ENCODE measurements around the gene CDCP2.
"Not testable (repeated sequence)": the region's sequence is repeated elsewhere in the genome, so short reads cannot be mapped to it uniquely, and the experiment has no call there.

The CDCP2 gene

DNA sequence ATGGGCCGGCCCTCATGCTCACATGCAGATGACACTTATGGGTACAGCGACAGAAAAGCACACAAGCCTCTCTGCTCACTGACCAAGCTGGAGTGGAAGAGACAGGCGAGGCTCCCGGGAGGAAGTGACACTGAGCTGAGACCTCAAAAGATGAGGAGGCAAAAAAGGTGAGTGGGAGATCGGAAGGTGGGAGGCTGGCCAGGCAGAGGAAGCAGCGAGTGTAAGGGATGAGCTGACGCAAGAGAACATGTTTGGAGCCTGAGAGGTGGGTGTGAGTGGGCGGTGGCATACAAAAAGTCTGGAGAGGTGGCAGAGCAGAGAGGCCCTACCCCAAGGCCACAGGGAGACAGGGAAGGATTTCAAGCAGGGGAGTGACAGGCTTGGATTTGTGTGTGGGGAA, 18.2 kb upstream of the CDCP2 start:
- TF ChIP-seq, protein P1, sequence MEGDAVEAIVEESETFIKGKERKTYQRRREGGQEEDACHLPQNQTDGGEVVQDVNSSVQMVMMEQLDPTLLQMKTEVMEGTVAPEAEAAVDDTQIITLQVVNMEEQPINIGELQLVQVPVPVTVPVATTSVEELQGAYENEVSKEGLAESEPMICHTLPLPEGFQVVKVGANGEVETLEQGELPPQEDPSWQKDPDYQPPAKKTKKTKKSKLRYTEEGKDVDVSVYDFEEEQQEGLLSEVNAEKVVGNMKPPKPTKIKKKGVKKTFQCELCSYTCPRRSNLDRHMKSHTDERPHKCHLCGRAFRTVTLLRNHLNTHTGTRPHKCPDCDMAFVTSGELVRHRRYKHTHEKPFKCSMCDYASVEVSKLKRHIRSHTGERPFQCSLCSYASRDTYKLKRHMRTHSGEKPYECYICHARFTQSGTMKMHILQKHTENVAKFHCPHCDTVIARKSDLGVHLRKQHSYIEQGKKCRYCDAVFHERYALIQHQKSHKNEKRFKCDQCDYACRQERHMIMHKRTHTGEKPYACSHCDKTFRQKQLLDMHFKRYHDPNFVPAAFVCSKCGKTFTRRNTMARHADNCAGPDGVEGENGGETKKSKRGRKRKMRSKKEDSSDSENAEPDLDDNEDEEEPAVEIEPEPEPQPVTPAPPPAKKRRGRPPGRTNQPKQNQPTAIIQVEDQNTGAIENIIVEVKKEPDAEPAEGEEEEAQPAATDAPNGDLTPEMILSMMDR (IDR thresholded peaks at IDR 0.05; ENCODE audit: low read depth, low read length), result no peak

DNA sequence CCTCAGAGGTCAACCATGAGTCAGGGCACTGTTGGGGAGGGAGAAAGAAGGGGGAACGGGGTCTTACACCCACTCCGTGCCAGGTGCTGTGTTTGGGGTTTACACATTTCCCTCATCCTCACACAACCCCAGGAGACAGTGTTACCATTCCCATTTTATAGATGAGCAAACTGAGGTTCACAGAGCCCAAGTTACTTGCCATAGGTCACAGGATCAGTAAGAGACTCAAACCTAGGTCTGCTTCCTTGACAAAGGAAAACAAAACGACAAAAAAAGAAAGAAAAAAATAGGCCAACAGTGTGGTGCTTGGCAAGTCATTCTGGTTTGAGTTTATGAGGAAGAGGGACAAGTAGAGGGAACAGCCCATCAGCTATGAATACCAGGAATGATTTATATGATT, 16.3 kb upstream of the CDCP2 start:
- in situ Hi-C loops (cut with HindIII; ENCODE audit: low sequenced_read_pairs), result no loop called here
- DNase-seq (ENCODE audit: low read depth, low spot score), result no peak
- TF ChIP-seq, protein P1 (IDR thresholded peaks at IDR 0.05; ENCODE audit: low read depth, low read length), result no peak

More for the DNA sequence above, 18.2 kb upstream of the CDCP2 start:
- no peak for DNase-seq (ENCODE audit: low read depth, low spot score)
- H3K4me3 ChIP-seq (ENCODE audit: low read depth, low read length), result no peak overlapping the region
- in situ Hi-C loops (cut with HindIII; ENCODE audit: low sequenced_read_pairs), result no loop called here

DNA sequence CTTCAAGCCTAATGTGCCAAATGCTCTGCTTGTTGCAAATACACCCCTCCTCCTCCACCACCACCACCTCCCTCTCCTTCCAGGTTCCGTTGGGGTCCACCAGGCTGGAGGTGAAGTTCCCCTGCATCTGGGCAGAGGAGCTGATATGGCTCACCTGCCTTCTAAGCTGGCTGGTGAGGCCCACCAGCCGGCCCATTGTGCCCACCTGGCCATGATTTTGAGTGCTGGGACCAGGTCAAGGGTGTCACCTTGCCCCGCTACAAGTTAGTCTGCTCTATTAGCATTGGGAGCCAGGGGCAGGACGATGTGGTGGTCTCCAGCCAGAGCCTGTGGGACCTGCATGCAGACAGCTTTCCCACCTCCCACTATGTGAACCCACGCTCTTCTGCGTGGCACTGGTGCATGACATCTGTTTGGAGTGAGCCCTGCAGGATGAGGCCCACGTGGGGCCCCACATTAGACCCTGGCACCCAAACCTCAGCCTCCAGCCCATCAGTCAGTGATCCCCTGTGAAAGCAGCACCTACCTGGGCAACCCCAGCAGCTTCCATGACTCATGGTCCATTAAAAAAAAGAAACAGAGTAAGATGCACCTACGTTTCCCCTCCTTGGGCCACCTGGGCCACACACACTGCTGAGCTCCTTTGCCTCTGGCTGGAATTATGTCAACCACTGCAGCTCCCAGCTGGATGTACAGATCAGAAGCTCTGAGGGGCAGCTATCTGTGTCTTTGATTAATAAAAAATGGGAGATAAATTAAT, 15.6 kb upstream of the CDCP2 start:
- TF ChIP-seq, protein P1 (IDR thresholded peaks at IDR 0.05; ENCODE audit: low read depth, low read length), result no peak
- in situ Hi-C loops (cut with HindIII; ENCODE audit: low sequenced_read_pairs), result no loop called here

More for the DNA sequence above, 16.3 kb upstream of the CDCP2 start:
- no peak overlapping the region for H3K4me3 ChIP-seq (ENCODE audit: low read depth, low read length)

DNA sequence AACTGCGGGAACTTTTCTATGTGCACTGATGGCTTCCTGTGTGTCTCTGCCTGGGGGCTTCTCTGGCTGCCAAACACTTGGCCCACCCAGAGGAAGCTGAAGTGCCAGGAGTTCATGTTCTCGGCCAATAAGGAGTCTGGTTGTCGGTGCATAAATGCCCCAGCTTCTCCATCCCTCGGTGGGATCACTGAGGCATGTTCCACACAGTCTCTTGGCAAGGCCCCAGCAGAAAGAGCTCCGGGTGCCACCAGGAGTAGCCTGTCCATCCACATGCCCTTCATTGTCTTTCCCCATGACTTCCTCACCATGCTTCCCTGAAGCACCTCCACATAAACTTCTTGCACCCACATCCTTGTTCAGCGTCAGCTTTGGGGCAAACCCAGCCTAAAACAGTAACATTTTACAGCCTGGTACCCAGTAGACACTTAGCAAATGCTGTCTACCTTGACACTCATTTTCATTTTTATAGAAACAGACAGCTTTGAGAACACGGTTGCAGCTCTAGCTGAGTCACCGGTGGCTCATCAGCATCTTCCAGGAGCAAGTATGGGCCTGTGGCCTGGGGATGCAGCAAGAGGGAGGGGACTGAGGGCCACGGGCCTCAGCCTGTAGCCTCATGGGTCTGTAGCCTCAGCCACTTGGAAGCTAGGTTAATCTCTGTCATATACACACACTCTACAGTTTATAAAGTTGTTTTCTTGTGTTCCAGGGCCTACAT, 14.8 kb upstream of the CDCP2 start:
- DNase-seq (ENCODE audit: low read depth, low spot score), result peak; percentile 18
- in situ Hi-C loops (cut with HindIII; ENCODE audit: low sequenced_read_pairs), result no loop called here
- H3K4me3 ChIP-seq (ENCODE audit: low read depth, low read length), result no peak overlapping the region
- TF ChIP-seq, protein P1 (IDR thresholded peaks at IDR 0.05; ENCODE audit: low read depth, low read length), result no peak

More for the DNA sequence above, 15.6 kb upstream of the CDCP2 start:
- DNase-seq (ENCODE audit: low read depth, low spot score), result no peak
- H3K4me3 ChIP-seq (ENCODE audit: low read depth, low read length), result no peak overlapping the region

DNA sequence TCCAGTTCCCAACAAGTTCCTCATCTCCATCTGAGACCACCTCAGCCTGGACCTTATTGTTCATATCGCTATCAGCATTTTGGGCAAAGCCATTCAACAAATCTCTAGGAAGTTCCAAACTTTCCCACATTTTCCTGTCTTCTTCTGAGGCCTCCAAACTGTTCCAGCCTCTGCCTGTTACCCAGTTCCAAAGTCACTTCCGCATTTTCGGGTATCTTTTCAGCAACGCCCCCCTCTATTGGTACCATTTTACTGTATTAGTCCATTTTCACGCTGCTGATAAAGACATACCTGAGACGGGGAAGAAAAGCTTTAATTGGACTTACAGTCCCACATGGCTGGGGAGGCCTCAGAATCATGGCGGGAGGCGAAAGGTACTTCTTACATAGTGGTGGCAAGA, 13.6 kb upstream of the CDCP2 start:
- DNase-seq (ENCODE audit: low read depth, low spot score); H3K4me3 ChIP-seq (ENCODE audit: low read depth, low read length); in situ Hi-C loops (cut with HindIII; ENCODE audit: low sequenced_read_pairs): not testable (repeated sequence)

DNA sequence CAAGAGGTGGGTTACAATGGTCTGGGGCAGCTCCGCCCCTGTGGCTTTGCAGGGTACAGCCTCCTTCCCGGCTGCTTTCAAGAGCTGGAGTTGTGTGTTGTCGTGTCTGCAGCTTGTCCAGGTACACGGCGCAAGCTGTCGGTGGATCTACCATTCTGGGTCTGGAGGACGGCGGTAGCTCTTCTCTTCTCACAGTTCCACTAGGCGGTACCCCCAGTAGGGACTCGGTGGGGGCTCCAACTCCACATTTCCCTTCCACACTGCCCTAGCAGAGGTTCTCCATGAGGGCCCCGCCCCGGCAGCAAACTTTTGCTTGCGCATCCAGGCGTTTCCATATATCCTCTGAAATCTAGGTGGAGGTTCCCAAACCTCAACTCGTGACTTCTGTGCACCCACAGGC, 12.3 kb upstream of the CDCP2 start:
- in situ Hi-C loops (cut with HindIII; ENCODE audit: low sequenced_read_pairs), result no loop called here

More for the DNA sequence above, 12.3 kb upstream of the CDCP2 start:
- TF ChIP-seq, protein P1 (IDR thresholded peaks at IDR 0.05; ENCODE audit: low read depth, low read length), result no peak
- no peak for DNase-seq (ENCODE audit: low read depth, low spot score)
- H3K4me3 ChIP-seq (ENCODE audit: low read depth, low read length), result no peak overlapping the region
